Urothelium cell line (cell line): Measurements from ENCODE around the gene SMU1.

Source experiments
- DNase-seq: peaks from one replicate; pipeline ENCODE4 v3.0.0; 2011; ENCODE audit warnings: low spot score, mixed read lengths
- FAIRE-seq: peaks from 2 replicates; lab custom pipeline; 2011; peaks lifted over from hg19 to GRCh38; lab: Jason Lieb, UNC

The SMU1 gene

DNA sequence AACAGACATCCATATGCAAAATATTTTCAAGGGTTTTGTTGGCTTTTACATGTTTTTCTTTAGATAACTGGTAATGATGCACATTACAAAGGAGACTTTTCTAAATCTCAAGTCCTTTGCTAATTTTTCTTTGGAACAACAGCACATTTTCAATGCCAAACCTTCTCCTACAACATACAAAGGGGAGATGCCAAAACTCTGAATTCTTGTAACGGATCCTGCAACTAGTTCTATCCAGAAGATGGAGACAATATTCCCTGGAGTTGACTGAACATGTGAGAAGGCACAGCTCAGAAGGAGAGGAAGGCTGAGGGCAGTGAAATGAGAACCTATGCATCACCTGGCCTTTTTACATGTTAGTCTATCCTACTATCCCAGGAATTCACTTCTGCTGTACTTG, 30.4 kb downstream of the SMU1 start:
- no peak for DNase-seq
- FAIRE-seq: no peak

DNA sequence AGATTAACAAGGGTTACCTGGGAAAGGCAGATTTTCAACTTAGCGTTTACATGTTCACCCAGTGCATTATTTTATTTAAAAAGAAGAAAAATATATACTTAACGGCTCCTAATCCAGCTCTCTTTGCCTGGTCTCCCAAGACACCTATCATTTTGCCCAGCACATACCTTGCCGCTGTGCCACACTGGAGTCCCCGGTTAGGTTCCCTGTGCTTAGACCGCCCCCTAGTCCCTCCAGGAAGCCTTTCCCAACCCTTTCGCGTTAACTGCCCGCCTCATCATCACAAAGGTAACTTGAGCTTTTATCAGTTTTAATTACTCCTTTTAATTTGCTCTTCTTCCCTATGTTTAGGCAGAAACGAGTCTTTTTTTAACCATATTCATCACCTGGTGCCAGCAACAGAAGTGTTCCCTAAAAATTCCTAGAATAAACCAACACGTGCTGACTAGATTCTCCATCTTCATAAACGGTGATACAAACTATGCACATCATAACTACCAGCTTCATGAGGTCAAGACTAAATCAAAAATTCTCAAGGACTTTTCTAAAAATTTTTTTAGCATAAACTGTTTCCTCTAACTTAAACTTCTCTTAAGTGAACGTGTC, 31.7 kb downstream of the SMU1 start:
- FAIRE-seq (no peak), DNase-seq (no peak)

DNA sequence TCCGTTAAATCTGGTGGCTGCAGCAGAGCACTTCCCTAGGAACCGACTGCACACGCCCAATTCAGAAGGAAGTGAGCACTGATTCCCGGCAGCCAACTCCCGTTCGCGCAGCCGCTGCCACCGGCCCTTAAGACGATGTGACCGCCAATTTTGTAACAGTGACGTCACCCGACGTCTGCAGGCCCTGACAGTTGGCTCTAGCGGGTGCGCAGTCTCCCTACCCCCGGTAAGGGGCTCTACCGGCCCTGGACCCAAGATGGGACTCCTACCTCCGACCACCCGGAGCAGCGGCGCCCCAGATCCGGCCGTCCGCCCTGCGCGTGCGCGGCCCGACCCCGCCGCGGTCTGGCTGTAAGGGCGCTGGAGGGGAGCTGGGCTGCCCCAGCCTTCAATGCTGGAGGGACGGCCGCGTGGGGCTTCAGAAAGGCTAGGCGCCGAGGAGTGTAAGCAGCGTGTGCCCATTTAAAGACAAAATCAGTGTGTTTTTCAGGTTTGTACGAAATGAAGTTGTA, 32.3 kb downstream of the SMU1 start:
- no peak for DNase-seq

DNA sequence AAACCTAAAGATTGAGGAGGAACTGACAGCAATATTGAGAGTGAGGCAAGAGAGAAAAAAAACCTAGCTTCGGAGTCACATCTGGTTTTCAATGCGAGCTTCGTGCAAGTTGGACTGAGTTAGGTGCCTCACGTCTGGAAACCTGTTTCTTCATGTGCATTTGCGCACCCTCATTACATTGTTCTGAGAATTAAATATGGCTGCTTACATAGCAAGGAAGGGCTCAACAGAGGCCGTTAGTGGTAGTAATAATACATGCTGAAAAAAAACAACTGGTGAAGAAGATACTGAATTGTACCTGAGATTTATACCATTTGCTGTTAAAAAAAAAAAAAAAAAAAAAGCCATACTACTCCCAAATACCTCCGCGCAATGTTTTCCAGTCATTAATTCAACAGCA, 32.8 kb downstream of the SMU1 start:
- DNase-seq (no peak), FAIRE-seq (no peak)

More for the DNA sequence above, 32.3 kb downstream of the SMU1 start:
- no peak for FAIRE-seq

DNA sequence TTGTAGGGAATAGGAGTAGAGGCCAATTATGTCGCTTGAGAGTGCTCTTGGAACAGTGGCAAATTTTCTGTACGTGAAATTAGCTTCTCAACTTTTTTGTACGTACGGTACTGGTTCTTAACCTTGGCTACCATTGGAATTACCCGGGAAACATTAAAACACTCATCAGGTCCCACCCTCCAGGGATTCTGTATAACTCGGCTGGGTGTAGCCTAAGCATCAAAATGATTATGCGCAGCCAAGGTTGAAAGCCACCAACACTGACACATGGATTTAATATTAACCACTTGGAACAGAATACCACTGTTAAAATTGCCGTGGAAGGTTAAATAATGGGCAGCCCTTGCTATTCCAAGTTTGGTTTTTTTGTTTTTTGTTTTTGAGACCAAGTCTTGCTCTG, 34.0 kb downstream of the SMU1 start:
- FAIRE-seq (no peak), DNase-seq (no peak)

DNA sequence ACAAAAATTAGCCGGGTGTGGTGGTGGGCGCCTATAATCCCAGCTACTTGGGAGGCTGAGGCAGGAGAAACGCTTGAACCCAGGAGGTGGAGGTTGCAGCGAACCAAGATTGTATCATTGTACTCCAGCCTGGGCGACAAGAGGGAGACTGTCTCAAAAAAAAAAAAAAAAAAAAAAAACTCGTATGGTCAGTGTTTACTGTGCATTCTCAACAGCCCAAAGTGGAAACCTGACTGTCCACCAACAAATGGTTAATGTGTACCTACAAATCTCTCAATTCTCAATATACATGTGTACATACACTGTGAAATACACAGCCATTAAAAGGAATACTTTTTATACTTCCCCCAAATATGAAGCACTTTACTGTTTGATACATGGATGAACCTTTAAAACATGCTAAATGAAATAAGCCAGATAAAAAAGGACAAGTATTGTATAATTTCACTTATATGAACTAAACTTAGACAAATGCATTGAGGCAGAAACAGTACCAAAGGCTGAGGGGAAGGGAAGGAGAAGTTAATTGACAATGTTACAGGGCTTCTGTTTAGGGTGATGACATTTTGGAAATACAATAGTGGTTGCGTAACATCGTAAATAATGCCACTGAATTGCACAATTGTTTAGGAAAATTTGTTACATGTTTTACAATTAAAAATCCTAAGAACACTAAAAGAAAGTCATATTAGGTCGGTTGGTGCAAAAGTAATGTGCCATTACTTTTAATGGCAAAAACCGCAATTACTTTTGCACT, 34.9 kb downstream of the SMU1 start:
- no peak for FAIRE-seq
- no peak for DNase-seq

DNA sequence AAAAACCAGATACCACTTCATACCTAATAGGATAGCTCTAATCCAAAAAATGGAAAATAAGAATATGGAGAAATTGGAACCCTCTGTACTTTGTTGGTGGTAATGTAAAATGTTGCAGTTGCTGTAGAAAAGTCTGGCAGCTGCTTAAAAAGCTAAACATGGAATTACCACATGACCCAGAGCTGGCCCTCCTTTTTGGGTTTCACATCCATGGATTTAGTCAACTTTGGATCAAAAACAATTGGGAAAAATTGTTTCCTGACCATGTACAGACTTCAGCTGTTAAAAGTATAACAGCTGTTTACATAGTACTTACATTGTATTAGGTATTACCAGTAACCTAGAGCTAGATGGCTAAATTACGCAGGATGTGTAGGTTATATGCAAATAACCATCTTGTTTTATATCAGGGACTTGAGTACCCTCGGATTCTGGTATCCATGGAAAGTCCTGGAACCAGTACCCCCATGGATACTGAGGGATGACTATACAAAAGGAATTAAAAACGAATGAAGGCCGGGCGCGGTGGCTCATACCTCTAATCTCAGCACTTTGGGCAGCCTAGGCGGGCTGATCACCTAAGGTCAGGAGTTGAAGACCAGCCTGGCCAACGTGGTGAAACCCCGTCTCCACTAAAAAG, 35.6 kb downstream of the SMU1 start:
- no peak for FAIRE-seq

DNA sequence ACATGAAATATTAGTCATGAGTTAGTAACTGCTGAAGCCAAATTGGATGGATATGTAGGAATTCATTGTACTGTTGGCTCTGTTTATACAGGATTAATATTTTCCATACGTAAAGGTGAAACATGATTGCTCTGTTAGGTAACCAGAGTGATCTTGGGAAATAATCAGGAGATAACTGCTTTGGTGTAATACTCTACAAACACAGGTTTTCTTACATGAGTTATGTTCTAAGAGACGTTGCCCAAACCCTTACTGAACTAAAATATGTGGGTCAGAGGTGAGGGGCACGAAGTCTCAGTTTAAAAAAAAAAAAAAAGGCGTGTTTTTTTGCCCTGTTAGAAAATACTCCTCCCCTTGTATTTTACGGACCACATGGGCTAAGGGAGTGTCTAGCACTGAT, 43.6 kb downstream of the SMU1 start:
- FAIRE-seq (no peak), DNase-seq (no peak)

More for the DNA sequence above, 35.6 kb downstream of the SMU1 start:
- no peak for DNase-seq

DNA sequence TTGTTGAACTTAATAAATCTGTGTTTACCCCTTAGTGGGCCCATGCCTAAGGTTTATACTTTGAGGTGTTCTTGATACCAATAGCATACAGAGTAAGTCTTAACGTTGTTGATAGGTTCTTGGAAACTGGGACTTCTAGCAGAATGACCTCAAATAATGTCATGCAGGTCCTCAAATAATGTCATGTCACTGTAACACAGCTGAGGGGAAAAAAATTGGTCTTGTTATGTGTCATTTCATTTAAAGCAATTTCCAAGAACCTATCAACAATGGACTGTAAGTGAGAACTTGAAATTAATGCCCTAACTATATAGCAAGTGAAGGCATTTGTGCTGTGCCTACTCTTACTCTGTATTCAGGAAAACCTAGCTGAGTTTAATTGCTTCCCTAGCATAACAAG, 44.2 kb downstream of the SMU1 start:
- FAIRE-seq: no peak

DNA sequence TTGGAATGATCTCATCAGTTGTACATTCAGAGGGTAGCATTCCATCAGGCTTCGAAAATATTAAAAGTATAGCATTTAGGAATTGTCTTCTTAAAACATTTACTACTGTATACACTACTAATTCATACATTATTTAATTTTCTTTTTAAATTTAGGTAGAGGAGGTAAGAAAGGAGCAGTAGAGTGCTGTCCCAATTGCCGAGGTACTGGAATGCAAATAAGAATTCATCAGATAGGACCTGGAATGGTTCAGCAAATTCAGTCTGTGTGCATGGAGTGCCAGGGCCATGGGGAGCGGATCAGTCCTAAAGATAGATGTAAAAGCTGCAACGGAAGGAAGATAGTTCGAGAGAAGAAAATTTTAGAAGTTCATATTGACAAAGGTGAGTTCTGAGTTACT, 46.2 kb downstream of the SMU1 start:
- DNase-seq (no peak), FAIRE-seq (no peak)

More for the DNA sequence above, 44.2 kb downstream of the SMU1 start:
- DNase-seq: no peak

DNA sequence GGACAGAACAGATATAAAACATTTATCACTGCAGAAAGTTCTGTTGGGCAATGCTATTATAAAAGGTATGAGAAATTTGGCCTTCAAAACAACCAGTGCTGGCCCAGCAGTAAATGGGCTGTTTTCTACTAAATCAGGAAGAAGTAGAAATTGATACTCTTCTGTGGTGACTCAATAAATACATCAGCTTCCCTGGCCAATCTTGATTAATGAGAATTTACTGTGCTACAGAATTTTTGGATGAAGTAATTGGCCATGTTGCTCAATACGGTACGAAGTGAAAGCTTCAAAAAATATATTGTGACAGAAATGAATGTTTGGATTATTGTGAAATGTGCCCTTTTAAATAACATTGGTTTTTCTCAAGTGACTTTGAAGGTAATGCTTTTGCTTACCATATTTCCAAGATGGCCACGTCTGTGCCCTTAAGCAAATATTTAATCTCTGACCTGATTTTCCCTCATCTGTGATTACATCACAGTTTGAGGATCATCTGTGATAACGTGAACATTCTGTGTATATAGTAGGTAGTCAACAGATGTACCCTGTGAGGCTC, 47.2 kb downstream of the SMU1 start:
- no peak for DNase-seq
- FAIRE-seq: no peak

DNA sequence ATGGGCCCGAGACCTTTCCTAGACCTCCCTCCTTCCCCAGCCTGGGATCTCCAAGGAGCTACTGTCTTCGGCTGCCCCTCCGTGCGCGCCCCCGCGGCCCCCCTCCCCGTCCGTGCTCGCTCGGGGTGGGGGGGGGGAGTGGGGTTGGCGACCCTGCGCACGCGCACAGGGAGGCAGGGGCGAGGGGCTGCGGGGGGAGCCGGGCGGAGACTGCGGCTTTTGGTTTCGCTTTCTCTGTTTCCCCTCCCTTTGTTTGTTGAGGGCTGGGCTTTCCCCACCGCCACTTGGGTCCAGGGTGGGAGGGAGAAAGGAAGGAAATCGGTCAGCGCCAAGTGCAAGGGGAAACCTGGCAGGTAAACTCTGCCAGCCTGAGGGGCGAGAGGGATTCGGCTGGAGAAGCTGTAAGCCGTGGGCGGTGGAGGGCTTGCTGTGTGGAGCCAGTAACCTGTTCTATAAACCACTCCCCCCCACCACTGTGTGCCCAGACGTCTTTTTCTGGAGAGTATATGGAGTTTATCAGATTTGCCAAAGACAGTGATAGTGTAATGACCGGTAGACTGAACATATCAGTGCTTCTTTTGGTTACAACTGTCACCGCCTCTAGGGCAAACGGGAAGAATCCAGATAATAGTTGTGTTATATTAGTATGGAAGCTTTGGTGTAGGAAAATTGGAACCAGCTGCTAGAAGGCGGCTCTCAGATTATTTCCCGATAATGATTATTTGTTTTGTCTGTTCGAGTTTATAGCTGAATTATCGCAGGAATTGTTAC, 50.7 kb downstream of the SMU1 start:
- FAIRE-seq (no peak), DNase-seq (peak; percentile 85)

DNA sequence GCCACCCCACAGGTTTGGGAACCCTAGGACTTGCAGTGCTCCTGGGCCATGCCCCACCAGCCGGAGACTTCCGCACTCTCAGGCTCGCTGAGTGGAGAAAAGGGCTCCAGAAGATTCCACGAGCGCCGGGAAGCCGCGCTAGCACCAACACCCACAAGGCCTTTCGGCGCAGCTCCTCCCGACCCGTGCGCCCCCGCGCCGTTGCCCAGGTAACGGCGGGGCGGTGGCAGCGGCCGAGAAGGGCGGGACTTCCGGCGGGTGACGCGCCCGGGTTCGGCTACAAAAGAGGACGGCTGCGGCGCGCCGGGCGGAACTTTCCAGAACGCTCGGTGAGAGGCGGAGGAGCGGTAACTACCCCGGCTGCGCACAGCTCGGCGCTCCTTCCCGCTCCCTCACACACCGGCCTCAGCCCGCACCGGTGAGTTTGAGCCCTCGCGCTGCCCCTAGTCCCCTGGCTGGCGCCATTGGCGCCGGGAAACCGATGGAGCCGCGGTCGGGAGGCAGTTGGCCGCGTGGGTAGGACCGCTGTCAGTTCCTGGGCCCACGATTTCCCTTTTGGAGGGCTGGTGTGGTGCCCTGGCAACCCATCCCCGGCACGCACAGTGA, 51.4 kb downstream of the SMU1 start, which contains the start of gene DNAJA1:
DNAJA1 (plus strand) TSS at position 308 of the 606 bp plus-strand sequence. CDS start 1,212 bp downstream, outside the sequence.
- DNase-seq: peak; percentile 98
- peak; percentile 85 for FAIRE-seq

DNA sequence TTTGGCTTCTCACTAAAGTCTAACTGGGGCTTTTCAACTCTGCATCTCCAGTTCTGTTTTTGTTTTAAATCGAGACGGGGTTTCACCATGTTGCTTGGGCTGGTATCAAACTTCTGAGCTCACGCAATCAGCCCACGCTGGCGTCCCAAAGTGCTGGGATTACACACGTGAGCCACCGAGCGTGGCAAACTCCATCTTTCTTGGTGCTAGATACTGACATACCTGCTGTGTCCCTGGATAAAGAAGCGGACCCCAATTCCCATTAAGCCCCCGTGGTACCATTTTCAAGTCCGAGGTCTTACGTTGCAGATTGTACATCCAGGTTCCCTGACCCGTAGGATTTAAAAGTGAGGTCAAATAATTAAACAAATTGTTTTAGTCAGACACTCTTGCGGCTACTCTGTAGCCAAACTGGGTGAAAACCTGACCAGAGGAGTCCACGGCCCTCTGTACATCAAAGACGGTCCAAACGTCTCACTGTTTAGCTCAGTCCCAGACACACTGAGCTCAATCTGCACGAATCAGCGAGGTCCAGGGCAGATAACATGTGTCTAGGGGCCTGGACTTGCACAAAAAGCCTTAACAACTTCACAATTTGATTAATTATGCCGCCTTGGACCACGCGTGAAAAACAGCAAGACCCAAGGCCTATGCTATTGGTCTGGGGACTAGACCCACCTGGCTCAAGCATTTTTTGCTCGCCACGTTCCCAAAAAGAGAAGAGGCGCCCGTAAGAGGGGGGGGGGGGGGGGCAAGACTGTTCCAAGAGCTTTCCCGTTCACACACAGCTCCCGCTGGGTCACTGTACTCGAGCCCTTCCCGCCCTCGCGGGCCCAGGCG, 52.1 kb downstream of the SMU1 start:
- FAIRE-seq: no peak

DNA sequence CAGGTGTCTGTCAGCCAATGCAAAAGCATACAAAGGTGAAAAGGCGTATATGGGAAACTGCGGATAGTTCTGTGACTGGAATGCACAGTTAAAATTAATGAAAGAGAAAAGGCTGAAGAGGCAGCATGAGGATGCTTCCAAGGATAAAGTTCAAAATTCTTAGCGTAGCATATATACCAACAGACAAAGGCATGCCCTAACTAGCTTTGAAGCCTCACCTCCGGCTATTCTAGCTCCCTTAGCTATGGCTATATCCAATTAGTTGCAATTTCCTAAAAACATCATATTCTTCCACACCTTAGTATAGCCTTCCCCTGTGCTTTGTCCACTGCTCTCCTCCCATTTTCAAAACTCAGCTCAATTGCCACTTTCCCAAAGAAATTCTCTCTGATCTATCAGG, 52.8 kb downstream of the SMU1 start:
- DNase-seq (no peak), FAIRE-seq (no peak)

More for the DNA sequence above, 52.1 kb downstream of the SMU1 start:
- DNase-seq: no peak

DNA sequence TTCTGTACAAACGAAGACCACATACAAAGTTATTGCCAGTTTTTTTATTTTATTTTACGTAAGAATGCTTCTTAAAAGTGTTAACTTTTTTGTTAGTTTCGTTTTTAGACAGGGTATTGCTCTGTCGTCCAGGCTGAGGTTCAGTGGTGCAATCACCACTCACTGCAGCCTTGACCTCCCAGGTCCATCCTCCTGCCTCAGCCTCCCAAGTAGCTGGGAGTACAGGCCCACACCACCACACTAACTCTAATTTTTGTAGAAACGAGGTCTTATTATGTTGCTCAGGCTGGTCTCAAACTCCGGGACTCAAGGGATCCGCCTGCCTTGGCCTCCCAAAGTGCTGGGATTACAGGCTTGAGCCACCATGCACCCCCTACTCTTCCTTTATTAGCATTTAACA, 53.7 kb downstream of the SMU1 start:
- no peak for FAIRE-seq
- no peak for DNase-seq

DNA sequence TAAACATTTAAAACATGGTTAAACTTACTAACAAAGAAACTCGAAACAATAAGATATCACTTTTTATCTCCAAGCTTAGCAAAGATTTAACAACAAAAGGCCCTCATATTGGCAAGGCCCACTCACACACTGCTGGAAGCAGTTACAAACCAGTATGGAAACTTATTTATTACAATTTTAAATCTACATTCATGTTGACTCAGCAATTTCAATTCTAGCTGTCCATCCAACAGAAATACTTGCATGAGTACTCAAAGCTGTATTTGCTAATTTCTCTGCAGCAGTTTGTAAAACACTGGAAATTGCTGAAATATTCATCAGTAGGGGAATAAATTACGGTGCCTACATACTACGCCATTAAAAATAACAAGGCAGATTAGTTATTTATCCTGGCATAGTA, 54.2 kb downstream of the SMU1 start:
- FAIRE-seq: no peak
- DNase-seq: no peak

DNA sequence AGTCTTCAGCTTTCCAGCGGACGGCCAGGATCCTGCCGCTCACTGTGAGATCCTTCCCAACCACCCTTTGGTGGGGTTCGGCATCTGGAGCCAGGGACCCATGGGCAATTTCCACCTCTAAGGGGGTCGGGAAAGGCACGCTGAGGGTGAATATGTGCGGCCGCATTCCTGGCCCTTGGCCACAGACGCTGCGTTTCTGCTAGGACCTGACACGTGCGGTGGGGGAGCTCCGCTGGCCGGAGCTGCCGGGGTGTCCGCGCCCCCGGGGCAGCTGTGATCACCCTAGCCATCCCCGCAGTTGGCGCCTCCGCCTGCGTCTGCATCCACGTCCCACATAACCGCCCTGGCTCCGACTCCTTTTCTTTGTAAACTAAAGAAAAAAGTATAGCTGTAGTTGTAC, 56.7 kb downstream of the SMU1 start:
- DNase-seq: no peak
- FAIRE-seq: no peak

DNA sequence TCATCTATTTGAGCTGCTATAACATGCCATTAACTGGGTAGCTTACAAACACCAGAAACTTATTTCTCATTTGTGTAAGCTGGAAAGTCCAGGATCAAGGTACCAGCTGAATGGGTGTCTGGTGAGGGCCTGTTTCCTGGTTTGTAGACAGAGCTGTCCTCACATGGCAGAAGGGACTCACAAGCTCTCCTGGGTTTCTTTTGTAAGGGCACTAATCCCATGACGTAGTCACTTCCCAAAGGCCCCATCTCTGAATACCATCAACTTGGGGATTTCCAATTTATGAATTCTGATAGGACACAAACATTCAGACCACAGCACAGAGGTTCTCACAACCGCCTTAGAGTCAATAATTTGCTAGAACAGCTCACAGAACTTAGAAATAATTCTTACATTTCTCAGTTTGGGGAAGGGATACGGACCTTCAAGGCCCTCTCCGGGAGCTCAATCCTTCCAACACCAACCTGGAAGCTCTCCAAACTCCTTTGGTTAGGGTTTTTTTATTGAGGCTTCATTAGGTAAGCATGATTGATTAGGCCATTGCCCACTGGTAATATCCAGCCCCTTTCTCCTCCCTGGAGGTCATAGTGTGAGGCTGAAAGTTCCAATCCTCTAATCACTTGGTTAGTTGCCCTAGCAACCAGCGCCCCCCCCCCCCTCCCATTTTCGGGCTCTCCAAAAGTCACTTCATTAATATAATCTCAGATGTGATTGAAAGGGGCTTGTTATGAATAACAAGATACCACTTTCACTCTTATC, 59.0 kb downstream of the SMU1 start:
- DNase-seq: no peak
- FAIRE-seq: no peak
